WTC11 (cell line): ENCODE measurements around the gene MMP8. TPM values are rescaled to one million over a fixed set of nuclear protein-coding genes. Genes with fewer than 3 reads are reported as not detected.

Experiments used
- ATAC-seq: fragments of 200-7000 bp; cut with Tn5 transposase; 2 replicates; pipeline ENCODE4 v1.10.0; 2021; ENCODE audit warnings: mild to moderate bottlenecking, moderate library complexity
- CTCF ChIA-PET: fragments of 300-600 bp; sonication (Branson Sonifier 250); formaldehyde crosslinking; loops from one replicate; lab custom pipeline; 2021; ENCODE audit warnings: antibody characterized with exemption; lab: Charles Lee
- POLR2A ChIA-PET: fragments of 350-600 bp; sonication (Branson Sonifier 250); formaldehyde crosslinking; loops from one replicate; lab custom pipeline; 2021; ENCODE audit warnings: antibody characterized with exemption; lab: Charles Lee
- DNase-seq: peaks from one replicate; pipeline ENCODE4 v3.0.0; 2021; ENCODE audit warnings: low spot score
- H3K27ac Mint-ChIP-seq: 2 replicates; pipeline ENCODE4 v1.8.0; 2021; ENCODE audit warnings: mixed read lengths
- H3K27me3 Mint-ChIP-seq: 2 replicates; pipeline ENCODE4 v1.8.0; 2021; ENCODE audit warnings: low read depth, mild to moderate bottlenecking, moderate library complexity, mixed read lengths
- H3K36me3 Mint-ChIP-seq: 2 replicates; pipeline ENCODE4 v1.8.0; 2021; ENCODE audit warnings: mixed read lengths
- H3K4me1 Mint-ChIP-seq: 2 replicates; pipeline ENCODE4 v1.8.0; 2022; ENCODE audit warnings: mixed read lengths
- H3K4me3 Mint-ChIP-seq: 2 replicates; pipeline ENCODE4 v1.8.0; 2021; ENCODE audit warnings: mild to moderate bottlenecking, moderate library complexity, mixed read lengths
- H3K9me3 Mint-ChIP-seq: 2 replicates; pipeline ENCODE4 v1.8.0; 2021; ENCODE audit warnings: mixed read lengths
- ATF6 ChIP-seq: sonication (generic); formaldehyde crosslinking; IDR thresholded peaks from 2 replicates; pipeline ENCODE4 v1.8.1; 2023; ENCODE audit warnings: mild to moderate bottlenecking, missing genetic modification reagents
- CBFB ChIP-seq: sonication (generic); formaldehyde crosslinking; IDR thresholded peaks from 2 replicates; pipeline ENCODE4 v1.8.1; 2022; ENCODE audit warnings: mild to moderate bottlenecking, low read depth, missing genetic modification reagents
- E2F5 ChIP-seq: sonication (generic); formaldehyde crosslinking; IDR thresholded peaks from 2 replicates; pipeline ENCODE4 v1.8.1; 2022; ENCODE audit warnings: mild to moderate bottlenecking, moderate library complexity, missing genetic modification reagents
- GABPB1 ChIP-seq: sonication (generic); formaldehyde crosslinking; IDR thresholded peaks from 2 replicates; pipeline ENCODE4 v1.8.1; 2023; ENCODE audit warnings: mild to moderate bottlenecking, missing genetic modification reagents
- GRHL2 ChIP-seq: fragments of 250-450 bp; sonication (Bioruptor Pico); IDR thresholded peaks from 2 replicates; pipeline ENCODE4 v1.8.0; 2022; ENCODE audit warnings: mild to moderate bottlenecking, moderate library complexity; ENCODE audit not compliant: insufficient replicate concordance, severe bottlenecking
- GTF2I ChIP-seq: fragments of 250-450 bp; sonication (Bioruptor Pico); conservative IDR thresholded peaks from 2 replicates; pipeline ENCODE4 v1.4.0; 2021; ENCODE audit warnings: mild to moderate bottlenecking
- IRF1 ChIP-seq: sonication (generic); formaldehyde crosslinking; IDR thresholded peaks from 2 replicates; pipeline ENCODE4 v1.8.0; 2023; ENCODE audit warnings: missing genetic modification reagents
- MLX ChIP-seq: sonication (generic); formaldehyde crosslinking; IDR thresholded peaks from 2 replicates; pipeline ENCODE4 v1.8.1; 2023; ENCODE audit warnings: mild to moderate bottlenecking, missing genetic modification reagents, moderate library complexity
- RELA ChIP-seq: sonication (generic); formaldehyde crosslinking; IDR thresholded peaks from 2 replicates; pipeline ENCODE4 v1.8.1; 2022; ENCODE audit warnings: missing genetic modification reagents, mild to moderate bottlenecking, borderline replicate concordance
- SMAD4 ChIP-seq: sonication (generic); formaldehyde crosslinking; IDR thresholded peaks from 2 replicates; pipeline ENCODE4 v1.8.0; 2022; ENCODE audit warnings: mild to moderate bottlenecking, missing genetic modification reagents
- SOX15 ChIP-seq: fragments of 250-450 bp; sonication (Bioruptor Pico); IDR thresholded peaks from 2 replicates; pipeline ENCODE4 v1.9.0; 2021; ENCODE audit warnings: mild to moderate bottlenecking
- USF1 ChIP-seq: sonication (generic); formaldehyde crosslinking; IDR thresholded peaks from 2 replicates; pipeline ENCODE4 v1.8.0; 2022; ENCODE audit warnings: mild to moderate bottlenecking, missing genetic modification reagents
- ZNF138 ChIP-seq: sonication (generic); formaldehyde crosslinking; conservative IDR thresholded peaks from 2 replicates; pipeline ENCODE4 v1.8.1; 2022; ENCODE audit warnings: mild to moderate bottlenecking, moderate library complexity, missing genetic modification reagents
- ZNF219 ChIP-seq: sonication (generic); formaldehyde crosslinking; IDR thresholded peaks from 2 replicates; pipeline ENCODE4 v1.8.0; 2023; ENCODE audit warnings: missing genetic modification reagents, mild to moderate bottlenecking, borderline replicate concordance
- total RNA-seq: library from RNA; stranded (reverse); gene quantifications from 3 replicates; pipeline ENCODE4 v1.2.3, GENCODE V29; 2021
- TF ChIP-seq, protein P1 (sequence below): sonication (generic); formaldehyde crosslinking; conservative IDR thresholded peaks from 2 replicates; pipeline ENCODE4 v1.8.1; 2022; ENCODE audit warnings: mild to moderate bottlenecking, missing genetic modification reagents
- TF ChIP-seq, protein P2 (sequence below): fragments of 250-450 bp; sonication (Bioruptor Pico); IDR thresholded peaks from 2 replicates; pipeline ENCODE4 v1.9.0; 2021; ENCODE audit warnings: mild to moderate bottlenecking, borderline replicate concordance
- TF ChIP-seq, protein P3 (sequence below): sonication (generic); formaldehyde crosslinking; IDR thresholded peaks from 2 replicates; pipeline ENCODE4 v1.8.0; 2023; ENCODE audit warnings: mild to moderate bottlenecking, missing genetic modification reagents
- TF ChIP-seq, protein P4 (sequence below): sonication (generic); formaldehyde crosslinking; IDR thresholded peaks from 2 replicates; pipeline ENCODE4 v1.8.1; 2023; ENCODE audit warnings: mild to moderate bottlenecking, missing genetic modification reagents
- TF ChIP-seq, protein P5 (sequence below): fragments of 250-450 bp; sonication (Bioruptor Pico); IDR thresholded peaks from 2 replicates; pipeline ENCODE4 v1.8.0; 2021; ENCODE audit warnings: mild to moderate bottlenecking

The MMP8 gene
- total RNA-seq, 1 experiment from 2014 or later, result not detected

GRCh38 chr11:102727890-102728289 lies 3.1 kb upstream of the MMP8 start:
- no peaks in the 10 kb centered on the region for H3K4me1 Mint-ChIP-seq
- no peaks in the 10 kb centered on the region for H3K27me3 Mint-ChIP-seq
- H3K4me3 Mint-ChIP-seq, result no peak overlapping the region
- TF ChIP-seq SOX15 (CRISPR knock-in tag), result no peak
- no peak for TF ChIP-seq GTF2I (CRISPR knock-in tag)
- TF ChIP-seq, protein P1, sequence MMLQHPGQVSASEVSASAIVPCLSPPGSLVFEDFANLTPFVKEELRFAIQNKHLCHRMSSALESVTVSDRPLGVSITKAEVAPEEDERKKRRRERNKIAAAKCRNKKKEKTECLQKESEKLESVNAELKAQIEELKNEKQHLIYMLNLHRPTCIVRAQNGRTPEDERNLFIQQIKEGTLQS (CRISPR knock-in tag), result no peak
- no peak for TF ChIP-seq MLX (CRISPR knock-in tag)
- no peak for TF ChIP-seq ZNF138 (CRISPR knock-in tag)
- TF ChIP-seq, protein P2, sequence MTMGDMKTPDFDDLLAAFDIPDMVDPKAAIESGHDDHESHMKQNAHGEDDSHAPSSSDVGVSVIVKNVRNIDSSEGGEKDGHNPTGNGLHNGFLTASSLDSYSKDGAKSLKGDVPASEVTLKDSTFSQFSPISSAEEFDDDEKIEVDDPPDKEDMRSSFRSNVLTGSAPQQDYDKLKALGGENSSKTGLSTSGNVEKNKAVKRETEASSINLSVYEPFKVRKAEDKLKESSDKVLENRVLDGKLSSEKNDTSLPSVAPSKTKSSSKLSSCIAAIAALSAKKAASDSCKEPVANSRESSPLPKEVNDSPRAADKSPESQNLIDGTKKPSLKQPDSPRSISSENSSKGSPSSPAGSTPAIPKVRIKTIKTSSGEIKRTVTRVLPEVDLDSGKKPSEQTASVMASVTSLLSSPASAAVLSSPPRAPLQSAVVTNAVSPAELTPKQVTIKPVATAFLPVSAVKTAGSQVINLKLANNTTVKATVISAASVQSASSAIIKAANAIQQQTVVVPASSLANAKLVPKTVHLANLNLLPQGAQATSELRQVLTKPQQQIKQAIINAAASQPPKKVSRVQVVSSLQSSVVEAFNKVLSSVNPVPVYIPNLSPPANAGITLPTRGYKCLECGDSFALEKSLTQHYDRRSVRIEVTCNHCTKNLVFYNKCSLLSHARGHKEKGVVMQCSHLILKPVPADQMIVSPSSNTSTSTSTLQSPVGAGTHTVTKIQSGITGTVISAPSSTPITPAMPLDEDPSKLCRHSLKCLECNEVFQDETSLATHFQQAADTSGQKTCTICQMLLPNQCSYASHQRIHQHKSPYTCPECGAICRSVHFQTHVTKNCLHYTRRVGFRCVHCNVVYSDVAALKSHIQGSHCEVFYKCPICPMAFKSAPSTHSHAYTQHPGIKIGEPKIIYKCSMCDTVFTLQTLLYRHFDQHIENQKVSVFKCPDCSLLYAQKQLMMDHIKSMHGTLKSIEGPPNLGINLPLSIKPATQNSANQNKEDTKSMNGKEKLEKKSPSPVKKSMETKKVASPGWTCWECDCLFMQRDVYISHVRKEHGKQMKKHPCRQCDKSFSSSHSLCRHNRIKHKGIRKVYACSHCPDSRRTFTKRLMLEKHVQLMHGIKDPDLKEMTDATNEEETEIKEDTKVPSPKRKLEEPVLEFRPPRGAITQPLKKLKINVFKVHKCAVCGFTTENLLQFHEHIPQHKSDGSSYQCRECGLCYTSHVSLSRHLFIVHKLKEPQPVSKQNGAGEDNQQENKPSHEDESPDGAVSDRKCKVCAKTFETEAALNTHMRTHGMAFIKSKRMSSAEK (CRISPR knock-in tag), result no peak
- no peak for TF ChIP-seq E2F5 (CRISPR knock-in tag)
- TF ChIP-seq, protein P3, sequence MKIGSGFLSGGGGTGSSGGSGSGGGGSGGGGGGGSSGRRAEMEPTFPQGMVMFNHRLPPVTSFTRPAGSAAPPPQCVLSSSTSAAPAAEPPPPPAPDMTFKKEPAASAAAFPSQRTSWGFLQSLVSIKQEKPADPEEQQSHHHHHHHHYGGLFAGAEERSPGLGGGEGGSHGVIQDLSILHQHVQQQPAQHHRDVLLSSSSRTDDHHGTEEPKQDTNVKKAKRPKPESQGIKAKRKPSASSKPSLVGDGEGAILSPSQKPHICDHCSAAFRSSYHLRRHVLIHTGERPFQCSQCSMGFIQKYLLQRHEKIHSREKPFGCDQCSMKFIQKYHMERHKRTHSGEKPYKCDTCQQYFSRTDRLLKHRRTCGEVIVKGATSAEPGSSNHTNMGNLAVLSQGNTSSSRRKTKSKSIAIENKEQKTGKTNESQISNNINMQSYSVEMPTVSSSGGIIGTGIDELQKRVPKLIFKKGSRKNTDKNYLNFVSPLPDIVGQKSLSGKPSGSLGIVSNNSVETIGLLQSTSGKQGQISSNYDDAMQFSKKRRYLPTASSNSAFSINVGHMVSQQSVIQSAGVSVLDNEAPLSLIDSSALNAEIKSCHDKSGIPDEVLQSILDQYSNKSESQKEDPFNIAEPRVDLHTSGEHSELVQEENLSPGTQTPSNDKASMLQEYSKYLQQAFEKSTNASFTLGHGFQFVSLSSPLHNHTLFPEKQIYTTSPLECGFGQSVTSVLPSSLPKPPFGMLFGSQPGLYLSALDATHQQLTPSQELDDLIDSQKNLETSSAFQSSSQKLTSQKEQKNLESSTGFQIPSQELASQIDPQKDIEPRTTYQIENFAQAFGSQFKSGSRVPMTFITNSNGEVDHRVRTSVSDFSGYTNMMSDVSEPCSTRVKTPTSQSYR, result no peak
- no peak for TF ChIP-seq CBFB (CRISPR knock-in tag)
- TF ChIP-seq SMAD4, result no peak
- no peak for TF ChIP-seq USF1
- no peak for TF ChIP-seq RELA
- TF ChIP-seq, protein P4, sequence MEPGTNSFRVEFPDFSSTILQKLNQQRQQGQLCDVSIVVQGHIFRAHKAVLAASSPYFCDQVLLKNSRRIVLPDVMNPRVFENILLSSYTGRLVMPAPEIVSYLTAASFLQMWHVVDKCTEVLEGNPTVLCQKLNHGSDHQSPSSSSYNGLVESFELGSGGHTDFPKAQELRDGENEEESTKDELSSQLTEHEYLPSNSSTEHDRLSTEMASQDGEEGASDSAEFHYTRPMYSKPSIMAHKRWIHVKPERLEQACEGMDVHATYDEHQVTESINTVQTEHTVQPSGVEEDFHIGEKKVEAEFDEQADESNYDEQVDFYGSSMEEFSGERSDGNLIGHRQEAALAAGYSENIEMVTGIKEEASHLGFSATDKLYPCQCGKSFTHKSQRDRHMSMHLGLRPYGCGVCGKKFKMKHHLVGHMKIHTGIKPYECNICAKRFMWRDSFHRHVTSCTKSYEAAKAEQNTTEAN (CRISPR knock-in tag), result no peak
- TF ChIP-seq GABPB1 (CRISPR knock-in tag), result no peak
- no peak for TF ChIP-seq ZNF219 (CRISPR knock-in tag)
- no peak for TF ChIP-seq GRHL2 (CRISPR knock-in tag)
- no peak for TF ChIP-seq IRF1
- TF ChIP-seq, protein P5, sequence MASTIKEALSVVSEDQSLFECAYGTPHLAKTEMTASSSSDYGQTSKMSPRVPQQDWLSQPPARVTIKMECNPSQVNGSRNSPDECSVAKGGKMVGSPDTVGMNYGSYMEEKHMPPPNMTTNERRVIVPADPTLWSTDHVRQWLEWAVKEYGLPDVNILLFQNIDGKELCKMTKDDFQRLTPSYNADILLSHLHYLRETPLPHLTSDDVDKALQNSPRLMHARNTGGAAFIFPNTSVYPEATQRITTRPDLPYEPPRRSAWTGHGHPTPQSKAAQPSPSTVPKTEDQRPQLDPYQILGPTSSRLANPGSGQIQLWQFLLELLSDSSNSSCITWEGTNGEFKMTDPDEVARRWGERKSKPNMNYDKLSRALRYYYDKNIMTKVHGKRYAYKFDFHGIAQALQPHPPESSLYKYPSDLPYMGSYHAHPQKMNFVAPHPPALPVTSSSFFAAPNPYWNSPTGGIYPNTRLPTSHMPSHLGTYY (CRISPR knock-in tag), result no peak
- no peak for TF ChIP-seq ATF6
- TF ChIP-seq, all 79 proteins: peak for 0
- DNase-seq (no peak), ATAC-seq (no peak)
- ChIA-PET CTCF (no interaction called here), POLR2A (no interaction called here)
- Mint-ChIP-seq H3K36me3 (no peaks in the 10 kb centered on the region), H3K9me3 (0 out of 2 replicates have a peak, but pooled peaks cover 4% of the 10 kb centered on the region), H3K27ac (no peak overlapping the region)
